Lung (tissue), 12 donors: ENCODE measurements around the gene STK32B. TPM values are rescaled to one million over a fixed set of nuclear protein-coding genes. Genes with fewer than 3 reads are reported as not detected.

ENCODE experiments used
- ATAC-seq: fragments of 200-7000 bp; cut with Tn5 transposase; one replicate; pipeline ENCODE4 v1.9.1; 2020; ENCODE audit warnings: moderate number of reproducible peaks; ENCODE audit not compliant: insufficient read depth, low FRiP score
- DNase-seq, 3 donors: peaks; one replicate each; pipeline ENCODE4 v3.0.0-alpha.2; 2013 to 2017
- H3K27ac ChIP-seq, 2 donors: one replicate each; pipeline ENCODE4 v1.5.1; 2013; ENCODE audit warnings: mild to moderate bottlenecking in 2 of 2, moderate library complexity in 2 of 2, control low read depth in 1 of 2, inconsistent platforms in 1 of 2, low read depth in 1 of 2, low read length in 1 of 2
- H3K27me3 ChIP-seq, 3 donors: one replicate each; pipeline ENCODE4 v1.5.1; 2013; ENCODE audit warnings: low read length in 2 of 3; ENCODE audit not compliant: control insufficient read depth in 3 of 3, insufficient read depth in 3 of 3
- H3K36me3 ChIP-seq, 4 donors: one replicate each; pipeline ENCODE4 v1.5.1; 2013; ENCODE audit warnings: low read length in 4 of 4, mild to moderate bottlenecking in 1 of 4, moderate library complexity in 1 of 4; ENCODE audit not compliant: control insufficient read depth in 4 of 4, insufficient read depth in 4 of 4
- H3K4me1 ChIP-seq, 5 donors: one replicate each; pipeline ENCODE4 v1.5.1; 2013; ENCODE audit warnings: low read length in 5 of 5, mild to moderate bottlenecking in 2 of 5, moderate library complexity in 1 of 5; ENCODE audit not compliant: control insufficient read depth in 5 of 5, insufficient read depth in 5 of 5
- H3K4me3 ChIP-seq: one replicate; pipeline ENCODE4 v1.5.1; 2013; ENCODE audit warnings: mild to moderate bottlenecking, control low read depth, moderate library complexity
- H3K9ac ChIP-seq, 2 donors: one replicate each; pipeline ENCODE4 v1.5.1; 2013; ENCODE audit warnings: low read length in 2 of 2, control low read depth in 1 of 2; ENCODE audit not compliant: insufficient read depth in 1 of 2
- H3K9me3 ChIP-seq, 4 donors: one replicate each; pipeline ENCODE4 v1.5.1; 2013; ENCODE audit warnings: low read length in 3 of 4, mild to moderate bottlenecking in 1 of 4, moderate library complexity in 1 of 4; ENCODE audit not compliant: control insufficient read depth in 4 of 4, insufficient read depth in 3 of 4
- CTCF ChIP-seq: IDR thresholded peaks from 2 replicates; pipeline ENCODE4 v1.5.1; 2012; ENCODE audit warnings: mild to moderate bottlenecking; ENCODE audit errors: control extremely low read depth, extremely low read depth
- WGBS, 2 donors: extraction: QIAGEN DNeasy Blood & Tissue Kit; methylation state at CpG; one replicate each; pipeline ENCODE4 v1.1.7; 2013; 5-methylcytosine and 5-hydroxymethylcytosine counted together
- polyA plus RNA-seq, 2 donors: library from polyadenylated mRNA; stranded (reverse); fragments of 200-250 nt; gene quantifications; one replicate each; pipeline ENCODE4 v1.2.1, GENCODE V29; 2013
- total RNA-seq, 2 donors: library from RNA; depleted of rRNA in 1 of 2; stranded (reverse); fragments of >200 nt in 1 of 2; gene quantifications; one replicate each; pipeline ENCODE4 v1.2.1, GENCODE V29; 2014 to 2021
- donor health status: control.
- donor health status: control.
- donor health status: Bipolar disorder and iron deficiency.
- donor health status: healthy.
- donor health status: DM: yes; HTN: yes; CAD: no.

The STK32B gene
- total and polyA plus RNA-seq, 4 donors: 0.29 to 2.2 (median 1.4) TPM

- Histone ChIP-seq H3K36me3 (no peaks in the 10 kb centered on the region), H3K27ac (no peak overlapping the region), H3K9ac (no peak overlapping the region), H3K4me1 (no peaks in the 10 kb centered on the region), H3K27me3 (peaks cover 0 to 4% (median 0%) of the 10 kb centered on the region in 3 donors), H3K4me3 (no peak overlapping the region), H3K9me3 (peaks cover 0 to 2% (median 0%) of the 10 kb centered on the region in 4 donors)
- WGBS, 2 donors: 96 to 97% methylated on average over 1 of the region's 1 CpG
- no peak for TF ChIP-seq CTCF
- ATAC-seq (no peak), DNase-seq (no peak)
Observed at GRCh38 chr4:5122114-5122513, 70.8 kb downstream of the STK32B start.

- Histone ChIP-seq H3K4me3 (no peak overlapping the region), H3K27me3 (peaks cover 0 to 7% (median 0%) of the 10 kb centered on the region in 3 donors), H3K9me3 (peaks cover 0 to 2% (median 0%) of the 10 kb centered on the region in 4 donors), H3K9ac (no peak overlapping the region), H3K4me1 (no peaks in the 10 kb centered on the region), H3K36me3 (no peaks in the 10 kb centered on the region), H3K27ac (no peak overlapping the region)
- no peak for ATAC-seq
- WGBS, 2 donors: 86 to 96% methylated on average over 2 of the region's 2 CpGs
- TF ChIP-seq CTCF: no peak
- DNase-seq: no peak
Observed at GRCh38 chr4:5124876-5125275, 73.6 kb downstream of the STK32B start.

GRCh38 chr4:5125321-5125720, 74.0 kb downstream of the STK32B start:
- no peak for DNase-seq

More at GRCh38 chr4:5125321-5125720, 74.0 kb downstream of the STK32B start:
- H3K9ac ChIP-seq: no peak overlapping the region
- peaks cover 0 to 7% (median 0%) of the 10 kb centered on the region in 3 donors for H3K27me3 ChIP-seq
- 72 to 80% methylated on average over 5 of the region's 5 CpGs for WGBS, 2 donors
- H3K9me3 ChIP-seq: no peaks in the 10 kb centered on the region
- TF ChIP-seq CTCF: no peak
- H3K27ac ChIP-seq: no peak overlapping the region
- no peak overlapping the region for H3K4me3 ChIP-seq
- H3K4me1 ChIP-seq: no peaks in the 10 kb centered on the region
- no peak for ATAC-seq
- H3K36me3 ChIP-seq: no peaks in the 10 kb centered on the region
